ENCODE results near the gene CXCR3. TPM values are rescaled to one million over a fixed set of nuclear protein-coding genes. Genes with fewer than 3 reads are reported as not detected.

CXCR3 gene
- total and polyA plus RNA-seq, 7 donors: 0.01 to 0.21 (median 0.05) TPM; not detected in 4

DNA sequence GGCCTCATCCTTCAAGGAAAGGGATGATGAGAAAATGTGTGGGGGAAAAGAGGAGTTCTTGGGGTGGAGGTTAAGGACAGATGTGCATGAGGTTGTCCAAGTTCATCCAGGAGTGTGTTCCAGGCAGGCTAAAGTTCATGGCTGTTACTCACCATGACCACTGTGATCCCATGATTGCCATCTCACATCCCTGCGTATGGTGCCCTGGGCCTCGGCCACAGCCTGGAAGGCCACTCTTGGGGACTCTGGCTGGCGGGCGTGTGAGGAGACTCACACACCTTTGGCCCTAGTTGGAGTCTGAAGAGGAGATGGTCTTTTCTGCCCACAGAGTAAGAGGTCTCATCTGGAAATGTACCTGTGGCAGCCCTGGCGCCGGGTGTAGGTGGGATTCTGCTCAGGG is 41.6 kb upstream of the CXCR3 start:
- TF ChIP-seq, protein P1, sequence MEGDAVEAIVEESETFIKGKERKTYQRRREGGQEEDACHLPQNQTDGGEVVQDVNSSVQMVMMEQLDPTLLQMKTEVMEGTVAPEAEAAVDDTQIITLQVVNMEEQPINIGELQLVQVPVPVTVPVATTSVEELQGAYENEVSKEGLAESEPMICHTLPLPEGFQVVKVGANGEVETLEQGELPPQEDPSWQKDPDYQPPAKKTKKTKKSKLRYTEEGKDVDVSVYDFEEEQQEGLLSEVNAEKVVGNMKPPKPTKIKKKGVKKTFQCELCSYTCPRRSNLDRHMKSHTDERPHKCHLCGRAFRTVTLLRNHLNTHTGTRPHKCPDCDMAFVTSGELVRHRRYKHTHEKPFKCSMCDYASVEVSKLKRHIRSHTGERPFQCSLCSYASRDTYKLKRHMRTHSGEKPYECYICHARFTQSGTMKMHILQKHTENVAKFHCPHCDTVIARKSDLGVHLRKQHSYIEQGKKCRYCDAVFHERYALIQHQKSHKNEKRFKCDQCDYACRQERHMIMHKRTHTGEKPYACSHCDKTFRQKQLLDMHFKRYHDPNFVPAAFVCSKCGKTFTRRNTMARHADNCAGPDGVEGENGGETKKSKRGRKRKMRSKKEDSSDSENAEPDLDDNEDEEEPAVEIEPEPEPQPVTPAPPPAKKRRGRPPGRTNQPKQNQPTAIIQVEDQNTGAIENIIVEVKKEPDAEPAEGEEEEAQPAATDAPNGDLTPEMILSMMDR (IDR thresholded peaks at IDR 0.05): no peak
- no peaks in the 10 kb centered on the region for H3K27me3 ChIP-seq (ENCODE audit: insufficient read depth in 3 of 3, low read length in 2 of 3)
- DNase-seq (no peak), ATAC-seq (no peak)
- no peaks in the 10 kb centered on the region for H3K9me3 ChIP-seq
- no peaks in the 10 kb centered on the region for H3K4me1 ChIP-seq
- H3K27ac ChIP-seq: no peak overlapping the region
- H3K36me3 ChIP-seq (ENCODE audit: insufficient read depth in 1 of 2, low read depth in 1 of 2): no peaks in the 10 kb centered on the region
- 72 to 100% (median 83%) methylated on average over 2 to 6 of the region's 6 CpGs for WGBS, 3 donors
- no peak overlapping the region for H3K4me3 ChIP-seq
- intact Hi-C loops (cut with DNase I): no loop called here

DNA sequence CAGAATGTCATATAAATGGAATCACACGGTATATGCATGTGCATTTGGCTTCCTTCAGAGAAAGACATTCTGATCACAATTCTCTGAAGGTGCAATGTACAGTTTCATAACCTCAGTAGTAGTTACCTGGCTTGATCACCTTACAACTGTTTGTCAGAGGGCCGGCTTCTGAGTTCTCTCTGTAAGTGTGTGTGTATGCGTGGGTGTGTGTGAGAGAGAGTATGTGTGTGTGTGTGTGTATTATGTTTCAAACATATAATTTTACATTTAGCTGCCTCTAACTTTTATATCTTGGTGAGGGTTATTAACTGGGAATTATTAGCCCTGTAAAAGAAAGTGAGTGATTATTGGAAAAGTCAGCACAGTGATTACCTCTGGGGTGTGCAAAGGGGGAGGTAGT is 41.0 kb upstream of the CXCR3 start:
- TF ChIP-seq, protein P1 (IDR thresholded peaks at IDR 0.05): no peak
- no peak overlapping the region for H3K27ac ChIP-seq
- intact Hi-C loops (cut with DNase I): no loop called here
- no peak for DNase-seq
- no peak for ATAC-seq
- no peaks in the 10 kb centered on the region for H3K27me3 ChIP-seq (ENCODE audit: insufficient read depth in 3 of 3, low read length in 2 of 3)
- H3K9me3 ChIP-seq: no peaks in the 10 kb centered on the region
- no peak overlapping the region for H3K4me3 ChIP-seq
- WGBS, 3 donors: 69 to 76% (median 71%) methylated on average over 3 of the region's 3 CpGs
- no peaks in the 10 kb centered on the region for H3K4me1 ChIP-seq
- H3K36me3 ChIP-seq (ENCODE audit: insufficient read depth in 1 of 2, low read depth in 1 of 2): no peaks in the 10 kb centered on the region

DNA sequence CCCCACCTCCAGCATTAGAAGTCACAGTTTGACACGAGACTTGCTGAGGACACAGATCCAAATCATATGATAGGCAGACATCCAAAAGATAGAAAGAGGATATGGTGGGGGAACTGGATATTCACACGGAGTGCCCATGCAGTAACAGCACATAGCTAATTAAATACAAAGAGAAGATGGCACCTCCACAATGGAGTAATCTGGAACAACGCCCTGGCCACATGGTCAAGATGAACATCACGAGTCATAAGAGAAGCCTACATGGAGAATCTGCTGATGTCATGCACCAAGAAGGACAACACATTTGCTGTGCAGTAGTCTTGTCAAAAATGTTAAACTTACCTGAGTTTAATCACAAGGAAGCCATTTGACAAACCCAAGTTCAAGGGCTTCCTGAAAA is 39.0 kb upstream of the CXCR3 start:
- Histone ChIP-seq H3K4me1 (no peaks in the 10 kb centered on the region), H3K27ac (no peak overlapping the region), H3K36me3 (ENCODE audit: insufficient read depth in 1 of 2, low read depth in 1 of 2) (no peaks in the 10 kb centered on the region), H3K4me3 (no peak overlapping the region), H3K27me3 (ENCODE audit: insufficient read depth in 3 of 3, low read length in 2 of 3) (no peaks in the 10 kb centered on the region), H3K9me3 (no peaks in the 10 kb centered on the region)
- TF ChIP-seq, protein P1 (IDR thresholded peaks at IDR 0.05): no peak
- DNase-seq (no peak), ATAC-seq (no peak)
- intact Hi-C loops (cut with DNase I): no loop called here
- 67 to 83% (median 67%) methylated on average over 4 of the region's 4 CpGs for WGBS, 3 donors

DNA sequence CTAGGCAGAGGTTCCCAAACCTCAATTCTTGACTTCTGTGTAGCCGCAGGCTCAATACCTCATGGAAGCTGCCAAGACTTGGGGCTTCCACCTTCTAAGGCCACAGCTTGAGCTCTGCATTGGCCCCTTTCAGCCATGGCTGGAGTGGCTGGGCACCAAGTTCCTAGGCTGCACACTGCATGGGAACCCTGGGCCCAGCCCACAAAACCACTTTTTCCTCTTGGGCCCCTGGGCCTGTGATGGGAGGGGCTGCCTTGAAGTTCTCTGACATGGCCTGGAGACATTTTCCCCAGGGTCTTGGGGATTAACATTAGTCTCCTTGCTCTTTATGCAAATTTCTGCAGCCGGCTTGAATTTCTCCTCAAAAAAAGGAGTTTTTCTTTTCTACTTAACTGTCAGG is 35.0 kb upstream of the CXCR3 start:
- H3K27ac ChIP-seq: no peak overlapping the region
- no peaks in the 10 kb centered on the region for H3K4me1 ChIP-seq
- no peak overlapping the region for H3K4me3 ChIP-seq
- WGBS, 3 donors: 84 to 96% (median 91%) methylated on average over 2 of the region's 2 CpGs
- intact Hi-C loops (cut with DNase I): no loop called here
- H3K36me3 ChIP-seq (ENCODE audit: insufficient read depth in 1 of 2, low read depth in 1 of 2): no peaks in the 10 kb centered on the region
- H3K9me3 ChIP-seq: no peaks in the 10 kb centered on the region
- no peaks in the 10 kb centered on the region for H3K27me3 ChIP-seq (ENCODE audit: insufficient read depth in 3 of 3, low read length in 2 of 3)
- no peak for ATAC-seq
- DNase-seq: no peak
- TF ChIP-seq, protein P1 (IDR thresholded peaks at IDR 0.05): no peak

DNA sequence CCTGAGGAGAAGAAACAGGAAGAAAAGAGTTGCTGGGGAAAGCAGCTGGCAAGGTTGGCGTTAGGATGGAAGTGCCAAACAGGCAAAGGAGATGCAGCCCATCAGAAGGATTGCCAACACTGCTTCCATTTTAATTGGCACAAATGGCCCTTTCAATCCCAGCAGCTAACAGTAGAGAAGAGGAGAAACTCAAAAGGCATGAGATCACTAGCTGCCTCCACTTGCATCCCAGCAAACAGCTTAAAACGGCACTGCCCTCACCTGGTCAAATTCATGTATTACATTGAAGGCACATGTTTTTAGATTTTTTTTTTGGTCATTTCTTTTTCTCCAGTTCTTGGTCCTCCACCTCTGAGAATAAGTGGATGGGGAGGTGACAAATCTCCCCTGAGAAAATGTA is 34.1 kb upstream of the CXCR3 start:
- Histone ChIP-seq H3K4me1 (no peaks in the 10 kb centered on the region), H3K36me3 (ENCODE audit: insufficient read depth in 1 of 2, low read depth in 1 of 2) (no peaks in the 10 kb centered on the region), H3K27me3 (ENCODE audit: insufficient read depth in 3 of 3, low read length in 2 of 3) (no peaks in the 10 kb centered on the region), H3K27ac (no peak overlapping the region), H3K9me3 (no peaks in the 10 kb centered on the region), H3K4me3 (no peak overlapping the region)
- WGBS, 3 donors: 26 to 35% (median 33%) methylated on average over 2 of the region's 2 CpGs
- peak; percentile 51 to 76 (median 67) for ATAC-seq
- TF ChIP-seq, protein P1 (IDR thresholded peaks at IDR 0.05): peak; percentile 59
- DNase-seq: no peak
- intact Hi-C loops (cut with DNase I): no loop called here
